Motor neuron (in vitro differentiated cells): ENCODE data around the gene EPHA5. TPM values are rescaled to one million over a fixed set of nuclear protein-coding genes. Genes with fewer than 3 reads are reported as not detected.

Experiments
- ATAC-seq, 8 experiments: fragments of 200-7000 bp; cut with Tn5 transposase; replicated peaks in 6 of 8; 2 replicates each; pipeline ENCODE4 v1.8.0; 2021; ENCODE audit warnings: mild to moderate bottlenecking in 8 of 8, moderate library complexity in 8 of 8
- H3K27ac ChIP-seq, 2 donors: fragments of 250-450 bp; sonication (Bioruptor Pico); 2 replicates each; pipeline ENCODE4 v1.9.0; 2021; ENCODE audit warnings: antibody characterized with exemption in 2 of 2, mild to moderate bottlenecking in 2 of 2, moderate library complexity in 1 of 2
- H3K4me1 ChIP-seq, 2 donors: fragments of 250-450 bp; sonication (Bioruptor Pico); replicated peaks in 1 of 2; 2 replicates each; pipeline ENCODE4 v1.6.1; 2021; ENCODE audit warnings: antibody characterized with exemption in 2 of 2, mild to moderate bottlenecking in 2 of 2, moderate library complexity in 1 of 2
- H3K4me3 ChIP-seq, 5 donors: fragments of 250-450 bp; sonication (Bioruptor Pico); 2 replicates each; pipeline ENCODE4 v1.9.0; 2021; ENCODE audit warnings: antibody characterized with exemption in 5 of 5, mild to moderate bottlenecking in 5 of 5, moderate library complexity in 4 of 5
- WGBS, 10 experiments: fragments of 450-650 bp; shearing (Covaris generic); methylation state at CpG; one replicate each; pipeline ENCODE4 v1.0.0; 2022; 5-methylcytosine and 5-hydroxymethylcytosine counted together
- in situ Hi-C, 9 experiments: fragments of 400-800 bp; cut with MboI; loops; one replicate each; pipeline ENCODE4 v1.15.0; 2021; ENCODE audit warnings: low sequenced_read_pairs in 9 of 9, low pct_unique_long_range_greater_than_20kb in 2 of 9; ENCODE audit not compliant: unreplicated experiment in 9 of 9
- total RNA-seq, 8 experiments: library from RNA; unstranded; fragments of 300-600 nt; gene quantifications; 2 replicates each; pipeline versions ENCODE4 v1.2.3 to v1.2.4, GENCODE V29; 2022

EPHA5 gene
- total RNA-seq, 8 experiments from 2014 or later, result 0.09 to 65.4 (median 6.6) TPM

- WGBS, 10 experiments, result 0 to 100% (median 80%) methylated on average over 1 of the region's 1 CpG; no CpG with 5 or more reads in 4 of the 10 experiments
- in situ Hi-C loops, result no loop called here
- ATAC-seq, result no peak
- Histone ChIP-seq H3K4me1 (peaks cover 0 to 8% of the 10 kb centered on the region in 2 donors), H3K4me3 (no peak overlapping the region), H3K27ac (no peak overlapping the region)
Observed at GRCh38 chr4:65521666-65522065, 148.6 kb downstream of the EPHA5 start.

- in situ Hi-C loops, result no loop called here
Observed at GRCh38 chr4:65515646-65516045, 154.6 kb downstream of the EPHA5 start.

GRCh38 chr4:65510976-65511375, 159.3 kb downstream of the EPHA5 start:
- in situ Hi-C loops, result no loop called here
- H3K4me3 ChIP-seq, result no peak overlapping the region
- H3K4me1 ChIP-seq, result peaks cover 4 to 25% of the 10 kb centered on the region in 2 donors
- no peak overlapping the region for H3K27ac ChIP-seq
- 0 to 100% (median 88%) methylated on average over 1 of the region's 1 CpG; no CpG with 5 or more reads in 1 of the 10 experiments for WGBS, 10 experiments
- no peak for ATAC-seq

More at GRCh38 chr4:65515646-65516045, 154.6 kb downstream of the EPHA5 start:
- peak in 5 of 8 experiments; percentile 99 for ATAC-seq
- peaks cover 4 to 10% of the 10 kb centered on the region in 2 donors for H3K4me1 ChIP-seq
- H3K4me3 ChIP-seq, result no peak overlapping the region
- 0 to 23% (median 8%) methylated on average over 1 to 2 of the region's 2 CpGs for WGBS, 10 experiments
- peak overlapping the region in 1 of 2 donors; percentile 16 for H3K27ac ChIP-seq

- in situ Hi-C loops, result no loop called here
- 5 to 54% (median 18%) methylated on average over 1 to 2 of the region's 2 CpGs; no CpG with 5 or more reads in 2 of the 10 experiments for WGBS, 10 experiments
- no peak overlapping the region for H3K27ac ChIP-seq
- ATAC-seq, result peak in 5 of 8 experiments; percentile 31 to 82 (median 75)
- no peak overlapping the region for H3K4me3 ChIP-seq
- peaks cover 0 to 18% of the 10 kb centered on the region in 2 donors for H3K4me1 ChIP-seq
Observed at GRCh38 chr4:65508168-65508567, 162.1 kb downstream of the EPHA5 start.

GRCh38 chr4:65502131-65502701, 168.1 kb downstream of the EPHA5 start:
- Histone ChIP-seq H3K4me3 (no peak overlapping the region), H3K4me1 (no peaks in the 10 kb centered on the region), H3K27ac (no peak overlapping the region)
- in situ Hi-C loops, result no loop called here
- WGBS, 10 experiments, result 0 to 100% (median 83%) methylated on average over 2 of the region's 2 CpGs
- peak in 1 of 8 experiments; percentile 53 for ATAC-seq

GRCh38 chr4:65498606-65499005, 171.7 kb downstream of the EPHA5 start:
- in situ Hi-C loops, result no loop called here
- no peak for ATAC-seq

GRCh38 chr4:65495439-65495838, 174.8 kb downstream of the EPHA5 start:
- Histone ChIP-seq H3K27ac (no peak overlapping the region), H3K4me1 (no peaks in the 10 kb centered on the region), H3K4me3 (no peak overlapping the region)
- 33 to 100% (median 80%) methylated on average over 1 of the region's 1 CpG; no CpG with 5 or more reads in 3 of the 10 experiments for WGBS, 10 experiments
- in situ Hi-C loops, result no loop called here
- no peak for ATAC-seq

More at GRCh38 chr4:65498606-65499005, 171.7 kb downstream of the EPHA5 start:
- WGBS, 10 experiments, result 0 to 79% (median 32%) methylated on average over 1 to 2 of the region's 2 CpGs
- H3K4me1 ChIP-seq, result no peaks in the 10 kb centered on the region
- H3K27ac ChIP-seq, result no peak overlapping the region
- H3K4me3 ChIP-seq, result no peak overlapping the region

GRCh38 chr4:65482410-65482809, 187.9 kb downstream of the EPHA5 start:
- in situ Hi-C loops, result no loop called here
- peak in 5 of 8 experiments; percentile 33 to 74 (median 56) for ATAC-seq
- WGBS, 10 experiments, result 0 to 100% (median 83%) methylated on average over 1 of the region's 1 CpG; no CpG with 5 or more reads in 3 of the 10 experiments

GRCh38 chr4:65472531-65472930, 197.8 kb downstream of the EPHA5 start:
- ATAC-seq, result no peak
- Histone ChIP-seq H3K27ac (no peak overlapping the region), H3K4me3 (no peak overlapping the region), H3K4me1 (peaks cover 0 to 5% of the 10 kb centered on the region in 2 donors)
- WGBS, 10 experiments, result 29 to 93% (median 83%) methylated on average over 2 to 3 of the region's 5 CpGs
- in situ Hi-C loops, result no loop called here

More at GRCh38 chr4:65482410-65482809, 187.9 kb downstream of the EPHA5 start:
- Histone ChIP-seq H3K27ac (no peak overlapping the region), H3K4me1 (no peaks in the 10 kb centered on the region), H3K4me3 (no peak overlapping the region)

- in situ Hi-C loops, result no loop called here
- Histone ChIP-seq H3K4me3 (no peak overlapping the region), H3K27ac (no peak overlapping the region), H3K4me1 (peaks cover 3 to 13% of the 10 kb centered on the region in 2 donors)
- ATAC-seq, result peak in 5 of 8 experiments; percentile 78 to 93 (median 91)
- 0 to 20% (median 0%) methylated on average over 1 of the region's 1 CpG; no CpG with 5 or more reads in 3 of the 10 experiments for WGBS, 10 experiments
Observed at GRCh38 chr4:65467068-65467680, 203.1 kb downstream of the EPHA5 start.

- no peak for ATAC-seq
- 24 to 100% (median 81%) methylated on average over 2 to 4 of the region's 4 CpGs; no CpG with 5 or more reads in 1 of the 10 experiments for WGBS, 10 experiments
- in situ Hi-C loops, result no loop called here
Observed at GRCh38 chr4:65461781-65462180, 208.5 kb downstream of the EPHA5 start.

GRCh38 chr4:65457011-65457410, 213.3 kb downstream of the EPHA5 start:
- peaks cover 0 to 3% of the 10 kb centered on the region in 2 donors for H3K4me1 ChIP-seq
- in situ Hi-C loops, result no loop called here
- H3K4me3 ChIP-seq, result no peak overlapping the region
- no peak overlapping the region for H3K27ac ChIP-seq
- peak in 1 of 8 experiments; percentile 24 for ATAC-seq
- 0 to 100% (median 52%) methylated on average over 1 to 2 of the region's 2 CpGs; no CpG with 5 or more reads in 2 of the 10 experiments for WGBS, 10 experiments

More at GRCh38 chr4:65461781-65462180, 208.5 kb downstream of the EPHA5 start:
- Histone ChIP-seq H3K27ac (no peak overlapping the region), H3K4me1 (peaks cover 3 to 5% of the 10 kb centered on the region in 2 donors), H3K4me3 (no peak overlapping the region)

GRCh38 chr4:65456579-65456978, 213.7 kb downstream of the EPHA5 start:
- Histone ChIP-seq H3K4me1 (peaks cover 0 to 3% of the 10 kb centered on the region in 2 donors), H3K4me3 (no peak overlapping the region), H3K27ac (no peak overlapping the region)
- ATAC-seq, result peak in 3 of 8 experiments; percentile 14 to 55 (median 16)
- in situ Hi-C loops, result no loop called here
